Gastroesophageal sphincter (tissue), 4 donors: Measurements from ENCODE around the gene NOTCH2. TPM values are rescaled to one million over a fixed set of nuclear protein-coding genes. Genes with fewer than 3 reads are reported as not detected.

Experiments
- ATAC-seq: fragments of 150-250 bp; one replicate; pipeline ENCODE4 v1.9.1; 2016; ENCODE audit warnings: mild to moderate bottlenecking, moderate library complexity
- H3K27ac ChIP-seq, 4 donors: fragments of 200-600 bp; sonication (generic) in 3 of 4; 1 replicate in 3 of 4; 2 replicates in 1 of 4; pipeline ENCODE4 v1.5.1; 2016 to 2019
- H3K27me3 ChIP-seq: fragments of 200-600 bp; sonication (generic); one replicate; pipeline ENCODE4 v1.5.1; 2019
- H3K36me3 ChIP-seq, 2 donors: fragments of 200-600 bp; sonication (generic); one replicate each; pipeline ENCODE4 v1.5.1; 2019; ENCODE audit warnings: control low read depth in 1 of 2
- H3K4me1 ChIP-seq, 3 donors: fragments of 200-600 bp; sonication (generic); 1 replicate in 2 of 3; 2 replicates in 1 of 3; pipeline ENCODE4 v1.5.1; 2016 to 2019; ENCODE audit warnings: control low read depth in 2 of 3
- H3K4me3 ChIP-seq, 2 donors: fragments of 200-600 bp; sonication (generic); one replicate each; pipeline ENCODE4 v1.5.1; 2019; ENCODE audit warnings: mild to moderate bottlenecking in 1 of 2, moderate library complexity in 1 of 2
- H3K9me3 ChIP-seq, 3 donors: fragments of 200-600 bp; sonication (generic); one replicate each; pipeline ENCODE4 v1.5.1; 2017 to 2019; ENCODE audit warnings: control low read depth in 2 of 3
- CTCF ChIP-seq, 4 experiments: fragments of 200-600 bp in 2 of 4; fragments of 450-650 bp in 2 of 4; sonication (generic) in 1 of 4; IDR thresholded peaks; one replicate each; pipeline ENCODE4 v1.5.1; 2017 to 2019; ENCODE audit warnings: antibody characterized with exemption in 4 of 4, mild to moderate bottlenecking in 2 of 4, moderate library complexity in 2 of 4
- EP300 ChIP-seq: sonication (generic); formaldehyde crosslinking; IDR thresholded peaks from one replicate; pipeline ENCODE4 v1.6.1; 2017; ENCODE audit warnings: antibody characterized with exemption, mild to moderate bottlenecking
- POLR2A ChIP-seq, 2 donors: fragments of 450-650 bp; IDR thresholded peaks; one replicate each; pipeline ENCODE4 v1.6.1; 2017; ENCODE audit warnings: antibody characterized with exemption in 2 of 2, mild to moderate bottlenecking in 2 of 2, moderate library complexity in 1 of 2
- POLR2AphosphoS5 ChIP-seq: sonication (generic); formaldehyde crosslinking; IDR thresholded peaks from one replicate; pipeline ENCODE4 v1.6.1; 2017; ENCODE audit warnings: antibody characterized with exemption
- WGBS, 2 donors: methylation state at CpG; one replicate each; pipeline ENCODE4 v1.1.5; 2018; ENCODE audit warnings: low coverage in 1 of 2; 5-methylcytosine and 5-hydroxymethylcytosine counted together
- total RNA-seq, 4 donors: library from RNA; depleted of rRNA; stranded (reverse); fragments of >200 nt; gene quantifications; one replicate each; pipeline ENCODE4 v1.1.0, GENCODE V29; 2016

The NOTCH2 gene
- total RNA-seq, 4 donors from 2014 or later: 79.8 to 150 (median 105) TPM

- TF ChIP-seq POLR2AphosphoS5 (no peak), POLR2A (IDR thresholded peaks at IDR 0.05) (no peak), EP300 (no peak), CTCF (IDR thresholded peaks at IDR 0.05) (no peak)
- no peaks in the 10 kb centered on the region for H3K9me3 ChIP-seq
- H3K36me3 ChIP-seq: peaks cover 0 to 27% of the 10 kb centered on the region in 2 donors
- no peak overlapping the region for H3K27ac ChIP-seq
- no peaks in the 10 kb centered on the region for H3K27me3 ChIP-seq
- no peaks in the 10 kb centered on the region for H3K4me1 ChIP-seq
- no peak for ATAC-seq
- 62 to 95% methylated on average over 3 of the region's 4 CpGs for WGBS, 2 donors
- H3K4me3 ChIP-seq: no peak overlapping the region
Measured at GRCh38 chr1:119910618-119911017, 158.8 kb downstream of the NOTCH2 start.

GRCh38 chr1:119909890-119910596 lies 159.4 kb downstream of the NOTCH2 start:
- Histone ChIP-seq H3K27me3 (no peaks in the 10 kb centered on the region), H3K27ac (no peak overlapping the region), H3K9me3 (peaks cover 0 to 3% (median 0%) of the 10 kb centered on the region in 3 donors), H3K36me3 (peaks cover 0 to 21% of the 10 kb centered on the region in 2 donors), H3K4me3 (no peak overlapping the region), H3K4me1 (no peaks in the 10 kb centered on the region)
- TF ChIP-seq CTCF (IDR thresholded peaks at IDR 0.05): no peak
- TF ChIP-seq POLR2AphosphoS5: no peak
- no peak for TF ChIP-seq EP300
- TF ChIP-seq POLR2A (IDR thresholded peaks at IDR 0.05): no peak
- WGBS, 2 donors: 71 to 93% methylated on average over 3 to 5 of the region's 9 CpGs
- no peak for ATAC-seq

- TF ChIP-seq CTCF (IDR thresholded peaks at IDR 0.05) (no peak), POLR2A (IDR thresholded peaks at IDR 0.05) (no peak), POLR2AphosphoS5 (no peak), EP300 (no peak)
- Histone ChIP-seq H3K9me3 (peaks cover 0 to 5% (median 0%) of the 10 kb centered on the region in 3 donors), H3K4me3 (no peak overlapping the region), H3K36me3 (peaks cover 0 to 7% of the 10 kb centered on the region in 2 donors), H3K27ac (no peak overlapping the region), H3K27me3 (no peaks in the 10 kb centered on the region), H3K4me1 (no peaks in the 10 kb centered on the region)
- WGBS, 2 donors: 84 to 92% methylated on average over 3 of the region's 3 CpGs
- ATAC-seq: no peak
Measured at GRCh38 chr1:119908661-119909060, 160.8 kb downstream of the NOTCH2 start.

GRCh38 chr1:119906927-119907652 lies 162.4 kb downstream of the NOTCH2 start:
- no peak overlapping the region for H3K4me3 ChIP-seq
- 90 to 91% methylated on average over 3 to 4 of the region's 4 CpGs for WGBS, 2 donors
- ATAC-seq: no peak
- H3K27me3 ChIP-seq: no peaks in the 10 kb centered on the region
- H3K9me3 ChIP-seq: peaks cover 0 to 5% (median 0%) of the 10 kb centered on the region in 3 donors
- no peaks in the 10 kb centered on the region for H3K36me3 ChIP-seq
- no peaks in the 10 kb centered on the region for H3K4me1 ChIP-seq
- H3K27ac ChIP-seq: no peak overlapping the region
- TF ChIP-seq POLR2AphosphoS5 (no peak), EP300 (no peak), CTCF (IDR thresholded peaks at IDR 0.05) (no peak), POLR2A (IDR thresholded peaks at IDR 0.05) (no peak)

GRCh38 chr1:119903443-119903835 lies 166.0 kb downstream of the NOTCH2 start:
- Histone ChIP-seq H3K36me3 (no peaks in the 10 kb centered on the region), H3K27ac (no peak overlapping the region), H3K4me3 (no peak overlapping the region), H3K27me3 (no peaks in the 10 kb centered on the region), H3K4me1 (no peaks in the 10 kb centered on the region), H3K9me3 (peaks cover 0 to 5% (median 0%) of the 10 kb centered on the region in 3 donors)
- ATAC-seq: no peak
- TF ChIP-seq POLR2AphosphoS5: no peak
- no peak for TF ChIP-seq CTCF (IDR thresholded peaks at IDR 0.05)
- TF ChIP-seq POLR2A (IDR thresholded peaks at IDR 0.05): no peak
- TF ChIP-seq EP300: no peak
